ENCODE measurements around the gene C11orf52. TPM values are rescaled to one million over a fixed set of nuclear protein-coding genes. Genes with fewer than 3 reads are reported as not detected.

C11orf52 gene
- total and polyA plus RNA-seq, 2 of the 8 experiments (the other 6 are each of a cell fraction or from before 2014, with no cell fraction given), result 1.7 to 2.7 TPM

DNA sequence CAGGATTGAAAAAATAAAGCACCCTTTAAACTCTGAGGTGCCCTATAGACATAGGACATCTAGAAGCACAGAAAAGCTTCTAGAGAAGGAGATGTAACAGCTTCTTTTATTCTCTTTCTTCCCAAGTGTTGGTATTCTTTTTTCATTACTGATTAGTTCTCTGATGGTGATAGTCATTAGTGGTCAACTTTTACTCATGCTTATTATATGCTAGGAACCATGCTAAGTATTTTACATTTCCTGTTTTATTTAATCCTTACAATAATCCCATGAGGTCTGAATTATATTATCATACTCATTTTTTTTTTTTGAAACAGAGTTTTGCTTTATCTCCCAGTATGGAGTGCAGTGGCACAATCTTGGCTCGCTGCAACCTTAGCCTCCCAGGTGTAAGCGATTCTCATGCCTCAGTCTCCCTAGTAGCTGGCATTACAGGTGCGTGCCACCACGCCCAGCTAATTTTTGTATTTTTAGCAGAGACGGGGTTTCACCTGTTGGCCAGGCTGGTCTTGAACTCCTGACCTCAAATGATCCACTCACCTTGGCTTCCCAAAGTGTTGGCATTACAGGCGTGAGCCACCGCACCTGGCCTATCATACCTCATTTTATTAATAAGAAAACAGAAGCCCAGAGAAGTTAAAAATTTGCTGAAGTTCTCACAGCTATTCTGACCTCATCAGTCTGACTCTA is 3.0 kb downstream of the C11orf52 start (continued):
- no peak for TF ChIP-seq CTBP2 (IDR thresholded peaks at IDR 0.05; ENCODE audit: borderline replicate concordance, insufficient read depth, insufficient read length, low read length)
- no peak for TF ChIP-seq BACH1 (IDR thresholded peaks at IDR 0.05; ENCODE audit: low read length)
- TF ChIP-seq CHD2 (IDR thresholded peaks at IDR 0.05; ENCODE audit: low read length), result no peak
- no peak for TF ChIP-seq NANOG (IDR thresholded peaks at IDR 0.05; ENCODE audit: insufficient read depth, low read depth, low read length, poor library complexity, severe bottlenecking)
- TF ChIP-seq KDM1A (IDR thresholded peaks at IDR 0.05; ENCODE audit: borderline replicate concordance, low read length), result no peak
- TF ChIP-seq RXRA (IDR thresholded peaks at IDR 0.05; ENCODE audit: insufficient read depth, low read depth, low read length), result no peak
- no peak for TF ChIP-seq SIRT6 (IDR thresholded peaks at IDR 0.05; ENCODE audit: low read length)
